Limb (tissue), 2 donors: ENCODE results near the gene ATP6V0B.

Source experiments
- DNase-seq, 2 donors: peaks; one replicate each; pipeline ENCODE4 v3.0.0-alpha.2; 2016; ENCODE audit errors: extremely low spot score in 2 of 2

Gene ATP6V0B

DNA sequence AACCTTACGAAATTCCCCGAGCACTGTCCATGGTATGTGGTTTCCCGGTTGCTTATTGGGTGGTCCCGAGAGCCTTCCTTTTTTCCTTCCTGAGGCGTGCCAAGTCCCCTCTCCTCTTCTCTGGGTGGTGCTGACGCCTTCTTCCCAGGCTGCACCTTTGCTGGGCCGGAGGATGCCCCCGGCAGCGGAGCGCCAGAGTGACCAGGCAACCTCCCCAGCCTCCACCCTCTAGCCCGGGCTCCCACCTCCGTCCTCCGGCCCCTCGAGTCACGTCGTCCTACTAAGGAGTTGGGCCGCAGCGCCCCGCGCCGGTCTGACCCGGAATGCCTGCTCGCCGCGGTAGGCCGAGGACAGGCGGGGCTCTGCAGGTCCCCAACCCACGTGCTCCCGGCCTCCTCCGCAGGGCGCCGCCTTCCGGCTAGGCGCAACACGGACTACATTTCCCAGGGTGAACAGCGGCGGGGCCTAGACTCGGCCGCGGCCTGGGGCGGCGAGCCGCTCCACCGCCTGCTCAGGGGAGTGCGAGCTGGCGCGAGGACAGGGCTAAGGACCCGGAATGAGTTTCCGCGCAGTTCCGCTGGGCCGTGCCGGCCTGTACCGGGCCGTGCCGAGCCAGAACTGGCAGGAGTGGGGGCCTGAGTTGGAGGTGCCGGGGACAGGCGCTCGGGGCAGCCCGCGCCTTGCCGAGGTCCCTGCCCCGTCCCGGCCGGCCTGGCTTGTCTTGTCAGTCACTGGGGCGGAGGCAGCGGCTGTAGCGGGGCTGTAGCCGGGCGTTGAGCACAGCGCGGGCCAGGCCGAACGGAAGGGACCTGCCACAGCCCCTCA lies 28.3 kb upstream of the ATP6V0B start, which contains the start of gene IPO13:
Gene IPO13 (plus strand): TSS at position 715 of the 825 bp plus-strand sequence. CDS start 651 bp downstream, outside the sequence.
- peak; percentile 95 to 98 for DNase-seq

DNA sequence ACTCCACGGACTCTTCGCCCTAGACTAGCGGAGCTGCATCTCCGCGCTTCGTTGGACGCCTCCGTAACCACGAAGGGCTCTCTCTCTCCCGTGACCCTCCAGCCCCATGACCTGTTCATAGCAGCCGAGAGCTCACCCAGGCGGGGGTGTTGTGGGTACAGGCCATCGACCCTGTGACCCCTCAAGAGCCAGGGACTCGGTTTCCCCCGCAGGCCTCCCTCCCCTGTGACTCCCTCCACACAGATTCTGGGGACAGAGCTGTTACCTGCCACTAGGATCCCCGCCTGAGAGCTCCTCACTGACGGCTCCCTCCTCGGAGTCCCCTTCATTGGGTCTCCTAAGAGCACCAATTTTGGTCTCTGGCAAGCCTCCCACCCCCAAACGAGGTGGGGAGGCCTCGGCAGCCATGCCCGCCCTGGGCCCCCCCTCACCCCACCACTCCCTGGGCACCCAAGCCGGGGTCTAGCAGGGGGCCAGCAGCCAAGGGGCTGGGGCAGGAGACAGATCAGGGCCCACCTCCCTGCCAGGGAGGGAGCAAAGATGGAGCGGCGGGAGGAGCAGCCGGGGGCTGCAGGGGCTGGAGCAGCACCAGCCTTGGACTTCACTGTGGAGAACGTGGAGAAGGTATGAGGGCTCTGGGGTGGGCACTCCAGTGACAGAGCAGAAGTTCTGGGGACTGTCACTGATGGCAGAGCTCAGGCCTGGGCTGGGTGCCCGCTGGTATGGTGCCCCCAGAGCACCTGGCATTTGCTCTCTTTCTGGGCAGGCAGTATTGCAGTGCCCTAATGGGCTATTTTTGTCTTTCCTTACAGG lies 27.5 kb upstream of the ATP6V0B start:
- no peak for DNase-seq

DNA sequence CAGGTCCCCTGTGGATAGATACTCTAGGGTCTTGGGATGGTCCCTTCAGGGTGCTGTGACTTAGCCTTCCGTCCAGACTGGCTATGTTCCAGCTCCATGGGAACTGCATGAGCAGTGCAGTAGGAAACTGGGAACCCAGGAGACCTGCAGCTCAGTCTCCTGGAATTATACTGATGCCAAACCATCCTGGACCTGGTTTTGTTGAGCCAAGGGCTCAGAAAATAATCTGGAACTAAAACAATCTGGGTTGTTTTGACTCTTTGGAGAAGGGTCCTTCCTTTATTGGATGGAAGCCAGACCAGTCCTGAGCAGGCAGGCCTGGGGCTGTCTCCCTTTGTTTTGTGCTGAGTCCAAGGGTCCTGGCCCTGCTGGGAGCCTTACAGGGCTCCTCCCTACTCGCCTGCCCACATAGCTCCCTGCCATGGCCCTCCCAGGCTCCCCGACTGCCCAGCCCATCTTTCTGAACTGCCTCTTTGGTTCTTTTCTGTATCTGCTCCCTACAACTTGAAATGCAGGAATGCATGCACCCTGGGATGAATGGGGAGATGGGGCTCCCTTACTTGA lies 26.8 kb upstream of the ATP6V0B start:
- DNase-seq = no peak

DNA sequence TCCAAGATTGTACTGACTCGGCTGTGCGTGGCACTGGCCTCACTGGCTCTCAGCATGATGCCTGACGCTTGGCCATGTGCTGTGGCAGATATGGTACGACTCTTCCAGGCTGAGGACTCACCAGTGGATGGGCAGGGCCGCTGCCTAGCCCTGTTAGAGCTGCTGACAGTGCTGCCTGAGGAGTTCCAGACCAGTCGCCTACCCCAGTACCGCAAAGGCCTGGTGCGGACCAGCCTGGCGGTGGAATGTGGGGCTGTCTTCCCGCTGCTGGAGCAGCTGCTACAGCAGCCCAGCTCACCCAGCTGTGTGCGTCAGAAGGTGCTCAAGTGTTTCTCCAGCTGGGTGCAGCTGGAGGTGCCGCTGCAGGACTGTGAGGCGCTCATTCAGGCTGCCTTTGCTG lies 25.1 kb upstream of the ATP6V0B start:
- DNase-seq = no peak

DNA sequence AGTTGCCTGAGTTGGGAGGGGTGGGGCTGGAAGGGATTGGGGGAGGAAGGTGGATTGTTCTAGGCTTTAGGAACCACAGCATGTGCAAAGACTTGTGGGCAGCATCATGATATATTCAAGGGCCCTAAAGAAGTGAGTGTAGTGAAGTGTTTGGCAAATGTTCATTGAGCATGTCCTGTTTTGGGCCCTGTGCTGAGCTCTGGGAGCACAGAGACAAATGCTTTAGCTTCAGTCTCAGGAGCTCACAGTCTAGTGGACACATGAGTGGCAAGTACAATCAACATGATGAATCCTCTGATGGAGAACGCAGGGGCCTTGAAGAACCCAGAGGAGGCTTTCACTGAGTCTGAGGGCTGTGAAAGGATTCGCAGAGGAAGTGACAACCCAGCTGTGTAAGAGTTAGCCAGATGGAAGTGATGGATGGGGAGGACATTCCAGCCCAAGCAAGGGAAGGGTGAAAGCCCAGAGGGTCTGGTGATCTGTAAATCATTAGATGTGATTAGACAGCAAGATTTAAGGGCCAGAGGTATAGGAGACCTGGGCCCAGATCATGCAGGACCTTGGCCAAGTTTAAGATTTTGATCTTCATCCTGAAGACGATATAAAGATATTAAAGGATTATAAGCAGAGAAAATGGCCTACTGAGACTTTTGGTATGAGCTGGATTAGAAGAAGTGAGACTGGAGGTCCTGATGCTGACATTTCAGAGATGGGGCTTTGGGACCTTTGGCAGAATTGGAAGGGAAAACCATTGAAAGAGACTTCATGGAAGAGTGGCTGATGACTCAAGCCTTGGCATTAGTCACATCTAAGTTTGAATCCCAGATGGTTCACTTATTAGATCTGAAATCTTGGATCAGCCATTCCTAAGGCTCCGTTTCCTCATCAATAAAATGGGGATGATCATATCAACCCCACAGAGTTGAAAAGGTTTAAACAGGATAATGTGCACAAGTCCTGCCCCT lies 23.5 kb upstream of the ATP6V0B start:
- DNase-seq = no peak

DNA sequence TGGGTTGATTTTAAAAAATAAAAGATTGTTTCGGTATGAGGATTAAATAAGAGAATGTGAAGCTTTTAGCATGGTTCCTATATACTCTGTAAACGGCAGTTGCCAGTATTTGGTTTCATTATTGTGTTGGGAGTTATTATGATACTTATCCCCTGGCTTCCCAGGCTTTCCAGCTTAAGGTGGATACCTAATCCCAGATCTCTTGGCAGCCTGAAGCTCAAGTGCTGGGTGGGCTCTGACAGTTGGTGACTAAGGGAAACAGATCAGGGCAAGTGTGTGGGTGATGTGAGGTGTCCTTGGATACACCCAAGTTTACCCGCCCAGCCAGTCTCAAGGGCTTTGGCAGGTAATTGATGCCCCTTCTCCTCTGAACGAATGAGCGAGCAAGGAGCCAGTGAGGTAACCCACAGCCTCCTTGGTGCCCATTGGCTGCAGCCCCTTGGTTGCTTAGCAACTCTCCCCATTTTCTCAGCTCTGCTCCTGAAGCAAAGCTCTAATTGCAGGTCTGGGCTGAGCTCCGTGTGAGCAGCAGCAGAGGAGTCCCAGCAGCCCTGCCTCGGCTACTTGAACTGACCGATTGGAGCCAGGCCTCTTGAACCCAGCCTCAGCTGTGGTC lies 21.9 kb upstream of the ATP6V0B start:
- peak in 1 of 2 donors; percentile 57 for DNase-seq

DNA sequence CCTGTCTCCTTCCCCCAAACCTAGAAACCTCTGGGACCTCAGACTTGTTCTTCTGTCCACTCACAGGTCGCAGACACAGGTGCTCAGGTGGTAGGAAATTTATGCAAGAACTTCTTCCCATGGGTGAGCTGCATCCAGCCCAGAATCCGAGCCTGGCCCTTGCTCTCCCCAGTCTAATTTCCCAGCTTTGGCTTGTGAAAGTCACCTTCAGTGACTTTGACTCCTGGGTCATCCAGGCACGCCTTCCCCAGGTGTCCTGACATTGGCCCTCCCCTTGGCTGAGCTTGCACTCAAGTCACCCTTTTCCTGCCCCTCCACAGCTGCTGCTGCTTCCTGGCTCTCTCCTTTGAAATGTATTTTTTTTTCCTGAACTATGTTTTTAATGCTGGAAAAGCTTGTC lies 21.4 kb upstream of the ATP6V0B start:
- no peak for DNase-seq

DNA sequence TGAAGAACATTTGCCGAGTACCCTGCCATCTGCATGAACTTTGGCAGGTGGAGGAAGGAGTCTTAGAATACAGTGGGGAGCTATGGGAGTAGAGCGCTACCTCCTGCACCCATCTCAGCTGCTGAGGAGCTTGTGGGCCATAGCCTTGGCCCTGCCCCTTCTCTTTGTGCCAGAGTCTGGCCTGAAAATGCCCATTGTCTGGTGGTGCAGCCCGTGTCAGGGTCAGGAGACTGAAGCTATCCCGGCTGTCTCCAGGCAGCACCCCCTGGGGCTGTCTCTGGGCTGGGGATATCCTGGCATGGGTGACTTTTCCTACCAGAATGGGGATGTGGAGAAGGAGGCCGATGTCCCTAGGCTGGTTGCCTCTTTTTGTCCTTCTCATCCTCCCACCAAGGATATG lies 20.7 kb upstream of the ATP6V0B start:
- DNase-seq = no peak

DNA sequence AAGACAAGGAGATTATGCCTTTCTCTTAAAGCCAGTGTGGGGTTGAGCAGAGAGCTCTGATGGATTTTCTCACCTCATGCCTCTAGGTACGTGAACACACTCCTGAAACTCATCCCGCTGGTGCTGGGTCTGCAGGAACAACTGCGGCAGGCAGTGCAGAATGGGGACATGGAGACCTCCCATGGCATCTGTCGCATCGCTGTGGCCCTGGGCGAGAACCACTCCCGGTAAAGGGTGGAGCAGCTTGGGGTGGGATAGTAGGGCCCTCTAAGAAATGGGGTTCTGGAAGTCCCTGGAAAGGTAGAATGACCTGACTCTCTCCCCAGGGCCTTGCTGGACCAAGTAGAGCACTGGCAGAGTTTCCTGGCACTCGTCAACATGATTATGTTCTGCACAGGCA lies 18.5 kb upstream of the ATP6V0B start:
- no peak for DNase-seq

DNA sequence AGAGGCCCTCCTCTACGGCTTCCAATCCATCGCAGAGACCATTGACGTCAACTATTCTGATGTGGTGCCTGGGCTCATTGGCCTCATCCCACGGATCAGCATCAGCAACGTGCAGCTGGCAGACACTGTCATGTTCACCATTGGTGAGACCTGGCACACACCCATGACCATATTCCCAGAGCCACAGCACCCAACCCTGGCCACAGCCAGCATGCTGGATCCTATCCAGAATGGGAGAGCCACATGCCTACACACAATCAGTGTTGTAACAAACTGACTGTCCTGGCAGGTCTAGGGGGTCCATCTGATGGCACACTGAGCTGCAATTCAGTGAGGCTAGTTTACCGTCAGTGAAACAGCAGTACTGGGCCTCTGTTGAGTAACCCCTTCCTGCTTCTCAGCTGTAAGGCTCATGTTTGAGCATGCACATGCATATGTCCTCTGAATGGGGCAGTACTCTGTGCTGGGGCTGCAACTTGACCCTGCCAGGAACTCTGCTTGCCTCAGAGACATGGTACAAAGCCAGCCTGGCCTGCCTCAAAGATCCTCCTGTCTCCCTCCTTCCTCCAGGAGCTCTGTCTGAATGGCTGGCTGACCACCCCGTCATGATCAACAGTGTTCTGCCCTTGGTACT lies 17.2 kb upstream of the ATP6V0B start:
- DNase-seq = no peak

DNA sequence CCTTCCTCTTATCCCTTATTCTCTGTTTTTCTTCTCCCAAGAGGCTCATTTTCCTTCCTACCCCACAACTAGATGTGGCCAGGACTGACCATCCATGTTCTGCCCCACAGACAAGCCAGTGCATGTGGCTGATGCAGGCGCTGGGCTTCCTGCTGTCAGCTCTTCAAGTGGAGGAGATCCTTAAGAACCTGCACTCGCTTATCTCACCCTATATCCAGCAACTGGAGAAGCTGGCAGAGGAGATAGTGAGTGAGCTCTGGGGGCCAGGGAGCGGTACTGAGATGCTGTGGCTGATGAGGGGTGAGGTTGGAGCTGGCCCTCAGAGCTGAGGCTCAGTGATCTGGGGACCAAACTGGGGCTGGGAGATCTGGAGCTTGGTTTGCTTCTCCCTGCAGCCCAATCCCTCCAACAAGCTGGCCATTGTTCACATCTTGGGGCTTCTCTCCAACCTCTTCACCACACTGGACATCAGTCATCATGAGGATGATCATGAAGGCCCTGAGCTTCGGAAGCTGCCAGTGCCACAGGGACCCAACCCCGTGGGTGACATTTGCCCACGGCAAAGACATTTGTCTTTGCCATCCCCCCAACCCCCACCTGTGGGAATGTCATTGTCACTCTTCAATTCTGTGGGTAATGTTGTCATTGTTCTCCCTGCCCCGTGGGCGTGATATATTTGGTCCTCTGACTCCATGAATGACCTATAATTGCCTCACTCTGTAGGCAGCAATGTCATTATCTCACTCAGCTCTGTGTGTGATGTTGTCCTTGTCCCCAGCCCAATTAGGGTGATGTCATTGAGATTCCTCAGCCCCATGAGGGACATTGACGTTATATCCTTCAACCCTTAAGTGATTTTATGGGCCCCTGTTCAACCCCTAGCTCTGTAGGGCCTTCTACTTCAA lies 16.2 kb upstream of the ATP6V0B start:
- DNase-seq = no peak

DNA sequence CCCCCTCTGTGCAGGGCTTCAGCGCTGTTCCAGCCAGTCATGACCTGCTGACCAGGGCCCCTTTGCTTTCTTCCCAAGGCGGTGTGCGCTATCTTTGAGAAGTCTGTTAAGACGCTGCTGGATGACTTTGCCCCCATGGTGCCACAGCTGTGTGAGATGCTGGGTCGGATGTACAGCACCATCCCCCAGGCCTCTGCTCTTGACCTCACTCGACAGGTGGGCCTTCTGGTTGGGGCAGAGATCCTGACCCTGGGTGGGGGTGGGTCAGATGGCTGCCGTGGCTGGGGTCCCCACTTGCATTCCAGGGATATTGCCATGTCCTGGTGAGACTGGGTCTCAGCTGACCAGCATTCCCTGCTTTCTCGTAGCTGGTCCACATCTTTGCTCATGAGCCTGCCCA lies 14.0 kb upstream of the ATP6V0B start:
- DNase-seq = no peak

DNA sequence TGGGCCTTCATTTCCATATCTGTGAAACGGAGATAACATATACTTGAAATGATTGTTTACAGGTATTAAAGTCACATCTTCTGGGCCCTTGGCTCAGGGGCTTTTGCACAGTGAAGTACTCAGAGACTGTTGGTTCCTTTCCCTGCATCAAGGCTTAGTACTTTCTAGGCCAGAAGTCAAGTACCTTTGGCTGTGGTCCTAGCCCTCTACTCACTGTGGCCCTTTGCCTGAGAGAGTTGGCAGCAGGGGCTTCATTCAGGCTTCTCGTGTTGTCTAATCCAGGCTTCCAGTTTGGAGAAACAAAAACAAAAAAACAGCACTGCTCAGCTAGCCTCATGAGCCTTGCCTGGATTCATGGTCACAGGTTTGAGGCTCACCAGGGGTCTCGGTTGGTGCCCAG lies 13.1 kb upstream of the ATP6V0B start:
- no peak for DNase-seq

DNA sequence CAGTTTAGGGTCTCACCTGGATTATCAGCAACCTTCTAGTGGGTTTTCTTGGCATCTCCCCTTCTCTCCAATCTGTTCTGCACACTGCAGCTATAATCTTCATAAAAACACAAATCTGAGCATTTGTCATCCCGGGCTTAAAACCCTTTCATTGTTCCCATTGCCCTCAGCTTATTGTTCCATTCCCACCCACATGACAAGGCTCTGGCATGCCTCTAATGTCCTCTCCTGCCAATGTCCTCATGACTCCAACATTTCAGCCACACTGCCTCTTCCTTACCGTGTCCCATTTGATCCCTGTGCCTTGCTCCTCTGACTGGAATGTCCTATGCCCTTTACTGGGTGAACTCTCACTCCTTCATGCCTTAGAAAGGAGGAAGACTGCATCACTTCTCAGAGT lies 12.4 kb upstream of the ATP6V0B start:
- DNase-seq = no peak

DNA sequence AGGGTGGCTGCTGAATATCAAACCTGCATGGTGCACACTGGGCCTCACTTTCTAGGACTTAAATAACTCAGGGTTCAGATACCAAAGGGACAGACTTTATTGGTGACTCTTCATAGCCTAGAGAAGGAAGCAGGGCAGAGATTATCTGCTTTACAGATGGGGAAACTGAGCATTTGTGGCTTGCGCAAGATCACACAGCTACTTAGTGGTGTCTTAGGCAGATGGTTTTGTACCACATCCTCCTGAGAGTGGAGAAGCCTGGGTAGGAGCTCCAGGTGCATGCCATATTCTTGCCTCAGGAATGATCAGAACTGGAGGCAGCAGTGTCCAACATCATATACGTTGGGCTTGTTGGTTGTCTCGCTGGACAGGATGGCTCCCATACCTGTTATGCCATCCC lies 11.8 kb upstream of the ATP6V0B start:
- DNase-seq = no peak

DNA sequence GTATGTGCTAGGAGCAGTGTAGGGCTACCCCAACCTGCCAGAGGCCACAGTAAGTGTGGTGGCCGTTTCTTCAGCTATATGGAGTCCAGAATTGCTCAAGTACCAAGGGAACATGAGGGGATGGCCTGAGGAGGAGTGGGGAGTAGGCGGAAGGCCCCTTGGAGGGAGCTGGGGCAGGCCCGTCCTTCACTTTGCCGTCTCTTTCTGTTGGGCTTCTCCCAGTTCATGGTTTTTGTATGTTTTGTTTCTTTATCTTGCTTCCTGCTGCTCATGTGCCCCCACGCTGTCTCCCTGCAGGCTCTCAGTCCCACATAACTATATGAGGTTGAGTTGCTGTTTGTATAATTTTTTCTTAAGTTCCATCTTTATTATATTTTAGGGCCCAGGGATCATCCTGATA lies 10.9 kb upstream of the ATP6V0B start:
- DNase-seq = no peak

DNA sequence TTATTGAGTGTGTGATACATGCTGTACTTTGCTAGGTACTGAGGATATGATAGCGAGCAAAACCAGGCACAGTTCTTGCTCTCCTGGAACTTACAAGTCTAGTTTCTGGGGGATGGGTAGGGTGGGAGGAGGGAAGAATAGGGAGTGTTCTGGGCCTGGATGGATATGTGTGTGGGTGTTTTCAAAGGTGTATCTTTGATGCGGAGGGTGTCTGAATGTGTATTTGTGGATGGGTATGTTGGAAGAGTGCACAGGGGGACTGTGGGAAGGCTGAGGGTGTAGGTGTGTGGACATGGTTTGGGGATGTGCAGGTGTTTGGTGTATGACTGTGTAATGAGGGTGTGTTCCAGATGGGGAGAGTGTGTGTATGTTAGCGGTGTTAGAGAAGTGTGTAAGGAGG lies 9.4 kb upstream of the ATP6V0B start:
- no peak for DNase-seq

DNA sequence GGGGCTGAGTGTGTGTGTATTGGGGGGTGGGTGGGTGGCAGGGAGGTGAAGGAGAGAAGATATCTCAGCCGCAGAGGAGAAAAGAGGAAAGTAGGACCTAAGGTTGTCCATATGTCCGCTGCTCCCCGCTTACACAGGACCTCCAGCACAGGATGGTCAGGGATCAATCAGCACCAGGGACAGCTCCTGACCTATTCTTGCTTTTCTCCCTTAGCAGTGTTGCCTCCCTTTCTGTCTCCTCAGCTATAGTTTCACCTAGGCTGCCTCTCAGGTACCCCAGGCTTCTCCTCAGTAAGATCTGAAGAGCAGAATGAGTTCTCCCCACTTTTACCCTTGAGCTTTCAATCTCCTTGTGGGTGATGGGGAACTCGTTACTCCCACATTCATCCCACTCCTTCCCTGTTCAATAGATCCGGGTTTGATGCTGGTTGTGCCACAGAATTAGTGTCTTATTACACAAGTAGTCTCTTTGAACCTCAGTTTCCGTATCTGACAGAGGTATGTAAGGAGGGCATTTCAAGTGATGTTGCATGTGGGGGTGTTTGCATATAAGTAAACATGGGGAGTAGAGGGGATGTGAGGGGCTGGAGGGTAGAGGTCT lies 6.3 kb upstream of the ATP6V0B start:
- no peak for DNase-seq

DNA sequence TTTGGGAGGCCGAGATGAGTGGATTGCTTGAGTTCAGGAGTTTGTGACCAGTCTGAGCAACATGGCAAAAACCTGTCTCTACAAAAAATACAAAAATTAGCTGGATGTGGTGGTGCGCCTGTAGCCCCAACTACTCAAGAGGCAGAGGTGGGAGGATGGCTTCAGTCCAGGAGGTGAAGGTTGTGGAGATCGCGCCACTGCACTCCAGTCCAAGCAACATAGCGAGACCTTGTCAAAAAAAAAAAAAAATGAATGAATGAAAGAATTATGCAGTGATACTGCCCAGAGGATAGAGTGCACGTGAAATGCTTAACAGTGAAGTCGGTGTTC lies 5.4 kb upstream of the ATP6V0B start:
- DNase-seq = no peak
